ENCODE results near the gene SHOC2. TPM values are rescaled to one million over a fixed set of nuclear protein-coding genes. Genes with fewer than 3 reads are reported as not detected.

Gene SHOC2
- total and polyA plus RNA-seq, 2 experiments from 2014 or later, result 64.6 to 67.7 TPM

DNA sequence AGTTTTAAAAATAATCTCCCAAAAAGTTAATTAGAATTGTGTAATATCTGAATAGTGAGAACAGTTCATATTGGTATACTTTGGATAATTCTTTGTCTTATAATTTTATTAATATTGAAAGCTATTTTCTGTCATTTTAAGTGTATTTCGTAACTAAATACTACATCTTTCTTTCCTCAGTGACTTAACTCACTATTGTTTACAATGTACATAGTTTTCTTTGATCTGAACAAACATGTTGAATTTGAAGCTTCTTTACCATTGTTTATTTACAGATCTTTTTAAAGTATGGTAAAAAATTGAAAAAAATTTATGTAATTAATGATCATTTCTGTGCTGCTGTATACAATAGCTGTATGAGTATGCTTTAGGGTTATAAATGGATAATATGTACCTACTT is 42.6 kb upstream of the SHOC2 start:
- H4K20me1 ChIP-seq (ENCODE audit: insufficient read depth), result 0 out of 2 replicates have a peak, but pooled peaks cover 5% of the 10 kb centered on the region
- in situ Hi-C loops (cut with MboI), result loop anchor here (25.0 kb wide), 3 partner anchors 264 to 1261 kb away; partner anchors contain the start of gene SMNDC1

DNA sequence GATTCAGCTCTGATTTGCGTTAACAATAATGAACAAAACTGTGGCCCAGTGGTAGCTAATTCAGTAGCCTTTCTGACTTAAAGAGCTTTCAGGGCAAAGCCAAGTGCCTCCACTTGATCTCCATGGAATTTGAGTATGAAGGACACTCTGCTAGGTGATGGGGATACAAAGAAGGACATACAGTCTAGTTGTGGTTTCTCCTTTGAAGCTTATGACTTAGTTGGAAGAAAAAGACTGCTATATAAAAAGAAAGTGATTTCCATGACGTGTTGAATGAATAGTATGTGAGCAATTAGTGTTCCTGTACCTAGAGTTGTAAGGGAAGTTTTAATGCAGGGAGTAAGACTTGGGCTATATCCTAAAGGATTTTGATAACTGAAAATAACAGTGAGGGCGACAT is 39.4 kb upstream of the SHOC2 start:
- no peak overlapping the region for H3K4me3 ChIP-seq
- peaks cover under 1% of the 10 kb centered on the region; the same call in 1 of the 2 replicates for H3K4me1 ChIP-seq (ENCODE audit: insufficient read depth)
- peaks cover 34% of the 10 kb centered on the region for H3K79me2 ChIP-seq (ENCODE audit: insufficient read depth)
- in situ Hi-C loops (cut with MboI), result loop anchor here (25.0 kb wide), 3 partner anchors 268 to 1257 kb away; partner anchors contain the start of gene SMNDC1
- H3K27ac ChIP-seq, result no peak overlapping the region
- 79 to 82% methylated on average over 3 of the region's 3 CpGs for WGBS, 2 experiments (ENCODE audit: low coverage in 1 of 2, low lambda C conversion rate in 2 of 2, missing lambda C conversion rate in 2 of 2)
- H2AFZ ChIP-seq, result no peak overlapping the region
- 0 out of 2 replicates have a peak, but pooled peaks cover 5% of the 10 kb centered on the region for H4K20me1 ChIP-seq (ENCODE audit: insufficient read depth)
- no peak overlapping the region for H3K4me2 ChIP-seq (ENCODE audit: unreplicated experiment)
- no peaks in the 10 kb centered on the region for H3K9me2 ChIP-seq (ENCODE audit: insufficient read depth)
- no peaks in the 10 kb centered on the region for H3K9me3 ChIP-seq (ENCODE audit: low read depth)
- H3K9ac ChIP-seq, result no peak overlapping the region
- peaks cover 65% of the 10 kb centered on the region for H3K36me3 ChIP-seq (ENCODE audit: low read depth)
- no peak for DNase-seq
- no peaks in the 10 kb centered on the region for H3K27me3 ChIP-seq (replicated peaks; ENCODE audit: insufficient read depth)
- no peaks in the 10 kb centered on the region for H3F3A ChIP-seq (ENCODE audit: insufficient read depth)
- no peak for TF ChIP-seq EZH2 (IDR thresholded peaks at IDR 0.05; ENCODE audit: insufficient read depth, poor library complexity, severe bottlenecking)
- no peak for TF ChIP-seq EZH2phosphoT487 (IDR thresholded peaks at IDR 0.05; ENCODE audit: insufficient read depth, low read depth)

More for the DNA sequence above, 42.6 kb upstream of the SHOC2 start:
- H3K27ac ChIP-seq, result no peak overlapping the region
- no peaks in the 10 kb centered on the region for H3K9me2 ChIP-seq (ENCODE audit: insufficient read depth)
- no peak overlapping the region for H3K9ac ChIP-seq
- peaks cover 15% of the 10 kb centered on the region; the same call in 1 of the 2 replicates for H3K4me1 ChIP-seq (ENCODE audit: insufficient read depth)
- peaks cover 64% of the 10 kb centered on the region for H3K79me2 ChIP-seq (ENCODE audit: insufficient read depth)
- no peaks in the 10 kb centered on the region for H3K27me3 ChIP-seq (replicated peaks; ENCODE audit: insufficient read depth)
- no peak for DNase-seq
- TF ChIP-seq EZH2 (IDR thresholded peaks at IDR 0.05; ENCODE audit: insufficient read depth, poor library complexity, severe bottlenecking) (no peak), EZH2phosphoT487 (IDR thresholded peaks at IDR 0.05; ENCODE audit: insufficient read depth, low read depth) (no peak)
- no peak overlapping the region for H2AFZ ChIP-seq
- H3K4me2 ChIP-seq (ENCODE audit: unreplicated experiment), result no peak overlapping the region
- no peaks in the 10 kb centered on the region for H3F3A ChIP-seq (ENCODE audit: insufficient read depth)
- peaks cover 37% of the 10 kb centered on the region for H3K36me3 ChIP-seq (ENCODE audit: low read depth)
- no peaks in the 10 kb centered on the region for H3K9me3 ChIP-seq (ENCODE audit: low read depth)
- WGBS, 2 experiments (ENCODE audit: low coverage in 1 of 2, low lambda C conversion rate in 2 of 2, missing lambda C conversion rate in 2 of 2), result 96 to 98% methylated on average over 1 of the region's 1 CpG
- H3K4me3 ChIP-seq, result no peak overlapping the region

DNA sequence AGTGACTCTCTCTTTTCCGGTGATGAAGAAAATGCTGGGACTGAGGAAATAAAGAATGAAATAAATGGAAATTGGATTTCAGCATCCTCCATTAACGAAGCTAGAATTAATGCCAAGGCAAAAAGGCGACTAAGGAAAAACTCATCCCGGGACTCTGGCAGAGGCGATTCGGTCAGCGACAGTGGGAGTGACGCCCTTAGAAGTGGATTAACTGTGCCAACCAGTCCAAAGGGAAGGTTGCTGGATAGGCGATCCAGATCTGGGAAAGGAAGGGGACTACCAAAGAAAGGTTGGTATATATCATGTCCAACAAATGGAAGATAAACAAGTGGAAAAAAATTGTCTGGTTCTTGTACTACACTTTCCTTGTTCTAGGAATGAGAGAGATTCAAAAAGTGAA is 38.2 kb upstream of the SHOC2 start:
- H4K20me1 ChIP-seq (ENCODE audit: insufficient read depth), result 0 out of 2 replicates have a peak, but pooled peaks cover 5% of the 10 kb centered on the region
- H3K27ac ChIP-seq, result no peak overlapping the region
- 95% methylated on average over 9 of the region's 9 CpGs for WGBS, 2 experiments (ENCODE audit: low coverage in 1 of 2, low lambda C conversion rate in 2 of 2, missing lambda C conversion rate in 2 of 2)
- no peak overlapping the region for H3K9ac ChIP-seq
- no peaks in the 10 kb centered on the region for H3K9me2 ChIP-seq (ENCODE audit: insufficient read depth)
- H3K79me2 ChIP-seq (ENCODE audit: insufficient read depth), result peaks cover 22% of the 10 kb centered on the region
- H3F3A ChIP-seq (ENCODE audit: insufficient read depth), result no peaks in the 10 kb centered on the region
- no peak overlapping the region for H2AFZ ChIP-seq
- H3K9me3 ChIP-seq (ENCODE audit: low read depth), result no peaks in the 10 kb centered on the region
- in situ Hi-C loops (cut with MboI), result loop anchor here (25.0 kb wide), 3 partner anchors 269 to 1256 kb away; partner anchors contain the start of gene SMNDC1
- no peak for DNase-seq
- no peak for TF ChIP-seq EZH2phosphoT487 (IDR thresholded peaks at IDR 0.05; ENCODE audit: insufficient read depth, low read depth)
- no peak for TF ChIP-seq EZH2 (IDR thresholded peaks at IDR 0.05; ENCODE audit: insufficient read depth, poor library complexity, severe bottlenecking)
- H3K4me1 ChIP-seq (ENCODE audit: insufficient read depth), result no peaks in the 10 kb centered on the region
- H3K36me3 ChIP-seq (ENCODE audit: low read depth), result peaks cover 74% of the 10 kb centered on the region
- no peak overlapping the region for H3K4me3 ChIP-seq
- H3K27me3 ChIP-seq (replicated peaks; ENCODE audit: insufficient read depth), result no peaks in the 10 kb centered on the region
- no peak overlapping the region for H3K4me2 ChIP-seq (ENCODE audit: unreplicated experiment)

DNA sequence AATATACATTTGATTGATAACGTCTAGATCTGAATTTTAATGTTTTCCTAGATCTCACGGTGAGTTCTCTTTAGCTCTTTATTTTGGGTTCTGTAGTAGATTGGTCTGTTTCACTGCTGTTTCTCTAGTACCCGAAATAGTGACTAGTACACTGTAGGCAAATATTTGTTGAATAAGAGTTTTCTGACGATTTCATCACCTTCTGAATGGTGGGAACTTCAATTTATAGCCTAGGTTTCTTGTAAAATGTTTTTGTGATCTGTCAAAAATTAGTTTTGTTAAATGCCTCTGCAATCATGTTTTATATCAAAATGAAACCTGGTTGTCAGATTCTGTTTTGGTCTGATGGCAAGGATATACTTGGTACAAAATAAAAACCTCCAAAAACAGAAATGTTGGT is 37.5 kb upstream of the SHOC2 start:
- H3K4me2 ChIP-seq (ENCODE audit: unreplicated experiment), result no peak overlapping the region
- WGBS, 2 experiments (ENCODE audit: low coverage in 1 of 2, low lambda C conversion rate in 2 of 2, missing lambda C conversion rate in 2 of 2), result 61 to 69% methylated on average over 4 of the region's 4 CpGs
- no peaks in the 10 kb centered on the region for H3F3A ChIP-seq (ENCODE audit: insufficient read depth)
- H3K36me3 ChIP-seq (ENCODE audit: low read depth), result peaks cover 75% of the 10 kb centered on the region
- 0 out of 2 replicates have a peak, but pooled peaks cover 5% of the 10 kb centered on the region for H4K20me1 ChIP-seq (ENCODE audit: insufficient read depth)
- TF ChIP-seq EZH2 (IDR thresholded peaks at IDR 0.05; ENCODE audit: insufficient read depth, poor library complexity, severe bottlenecking), result no peak
- TF ChIP-seq EZH2phosphoT487 (IDR thresholded peaks at IDR 0.05; ENCODE audit: insufficient read depth, low read depth), result no peak
- H3K79me2 ChIP-seq (ENCODE audit: insufficient read depth), result peaks cover 19% of the 10 kb centered on the region; the same call in 1 of the 2 replicates
- H3K4me3 ChIP-seq, result no peak overlapping the region
- no peak overlapping the region for H3K27ac ChIP-seq
- peak; percentile 14 for DNase-seq
- no peak overlapping the region for H3K9ac ChIP-seq
- no peaks in the 10 kb centered on the region for H3K9me3 ChIP-seq (ENCODE audit: low read depth)
- in situ Hi-C loops (cut with MboI), result loop anchor here (25.0 kb wide), 3 partner anchors 270 to 1255 kb away; partner anchors contain the start of gene SMNDC1
- no peaks in the 10 kb centered on the region for H3K9me2 ChIP-seq (ENCODE audit: insufficient read depth)
- H3K4me1 ChIP-seq (ENCODE audit: insufficient read depth), result no peaks in the 10 kb centered on the region
- no peak overlapping the region for H2AFZ ChIP-seq
- no peaks in the 10 kb centered on the region for H3K27me3 ChIP-seq (replicated peaks; ENCODE audit: insufficient read depth)

Data from GM23248 (cell line).